ENCODE measurements around the gene MVB12B.

- TF ChIP-seq CTCF (IDR thresholded peaks at IDR 0.05; ENCODE audit: insufficient read depth, low read length) (no peak), POLR2AphosphoS5 (IDR thresholded peaks at IDR 0.05; ENCODE audit: low read depth) (no peak)
Observed at GRCh38 chr9:126531591-126531990, 205.0 kb downstream of the MVB12B start.
